GM18868 (cell line): ENCODE results near the gene AURKAIP1.
"Not testable (repeated sequence)": the region's sequence is repeated elsewhere in the genome, so short reads cannot be mapped to it uniquely, and the experiment has no call there.

Source experiments
- ATAC-seq: cut with Tn5 transposase; IDR thresholded peaks from one replicate; pipeline ENCODE4 v1.9.1; 2021; ENCODE audit warnings: mild to moderate bottlenecking, moderate library complexity; ENCODE audit not compliant: unreplicated experiment

The AURKAIP1 gene

DNA sequence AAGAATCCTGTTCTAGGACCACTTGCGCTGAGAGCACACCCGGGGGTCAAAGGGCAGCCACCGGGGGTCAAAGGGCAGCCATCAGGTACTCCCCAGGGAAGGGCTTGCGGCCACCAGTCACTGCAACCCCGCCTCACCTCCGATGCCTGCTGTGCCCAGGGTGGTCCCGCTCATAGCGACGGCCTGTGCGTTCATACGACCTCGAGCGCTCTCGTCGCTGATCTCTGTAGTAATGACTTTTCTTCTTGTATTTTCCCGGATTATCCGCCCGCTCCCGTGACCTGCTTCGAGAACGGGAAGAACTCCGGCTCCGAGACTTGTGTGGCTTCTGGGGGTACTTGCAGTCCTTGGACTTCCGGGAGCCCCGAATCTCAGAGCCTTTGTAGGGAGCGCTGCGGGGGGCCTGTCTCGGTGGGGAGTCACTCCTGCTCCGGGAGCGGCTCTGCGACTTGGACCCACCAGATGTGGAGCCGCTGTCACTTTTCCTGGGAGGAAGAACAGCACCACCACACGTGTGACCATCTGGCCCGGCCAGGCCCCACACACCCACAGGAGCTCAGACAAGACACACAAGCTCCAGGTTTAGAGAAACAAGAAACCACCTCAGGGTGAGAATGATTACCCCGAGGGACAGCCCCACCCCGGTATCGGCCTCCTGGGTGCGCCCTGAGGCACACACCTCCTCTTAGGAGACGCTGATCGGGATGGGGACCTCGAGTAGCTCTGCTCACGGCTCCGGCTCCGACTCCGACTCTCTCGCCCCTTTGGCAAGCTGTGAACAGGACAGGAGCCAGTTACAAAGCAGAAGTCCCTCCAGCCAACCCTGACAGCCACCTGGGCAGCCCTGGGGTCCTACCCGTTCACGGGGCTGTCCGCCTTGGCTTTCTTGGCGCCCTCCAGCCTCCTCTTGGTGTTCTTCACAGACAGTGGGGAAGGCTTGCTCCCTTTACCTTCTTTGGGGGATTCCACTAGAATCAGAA lies 12.4 kb upstream of the AURKAIP1 start:
- no peak for ATAC-seq

DNA sequence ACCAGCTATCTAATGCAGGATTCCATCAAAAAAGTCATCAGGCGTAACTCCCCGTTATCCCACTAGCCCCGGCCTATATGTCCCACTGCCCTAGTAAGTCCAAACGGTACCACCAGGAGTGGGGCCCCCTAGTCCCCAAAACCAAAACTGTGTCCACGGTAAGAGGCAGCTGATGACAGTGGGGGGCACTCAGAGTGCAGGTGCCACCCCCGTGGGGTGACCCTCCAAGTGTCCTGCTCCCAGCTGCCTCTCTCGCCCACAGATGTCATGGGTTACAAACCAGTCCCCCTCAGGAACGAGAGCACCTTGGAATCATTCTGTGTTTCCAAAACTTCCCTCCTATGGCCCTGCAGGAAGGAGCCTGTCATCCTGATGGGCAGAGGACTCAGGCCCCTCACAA lies 10.9 kb upstream of the AURKAIP1 start:
- ATAC-seq = no peak

DNA sequence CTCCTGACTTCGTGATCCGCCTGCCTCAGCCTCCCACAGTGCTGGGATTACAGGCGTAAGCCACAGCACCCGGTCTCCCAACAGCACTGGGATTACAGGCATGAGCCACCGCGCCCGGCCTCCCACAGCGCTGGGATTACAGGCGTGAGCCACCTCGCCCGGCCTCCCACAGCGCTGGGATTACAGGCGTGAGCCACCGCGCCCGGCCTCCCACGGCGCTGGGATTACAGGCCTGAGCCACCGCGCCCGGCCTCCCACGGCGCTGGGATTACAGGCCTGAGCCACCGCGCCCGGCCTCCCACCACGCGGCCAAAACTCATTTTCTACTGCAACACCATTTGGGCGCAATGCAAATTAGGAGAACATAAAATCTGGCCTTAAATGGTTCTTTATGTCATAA lies 10.3 kb upstream of the AURKAIP1 start:
- ATAC-seq = not testable (repeated sequence)

DNA sequence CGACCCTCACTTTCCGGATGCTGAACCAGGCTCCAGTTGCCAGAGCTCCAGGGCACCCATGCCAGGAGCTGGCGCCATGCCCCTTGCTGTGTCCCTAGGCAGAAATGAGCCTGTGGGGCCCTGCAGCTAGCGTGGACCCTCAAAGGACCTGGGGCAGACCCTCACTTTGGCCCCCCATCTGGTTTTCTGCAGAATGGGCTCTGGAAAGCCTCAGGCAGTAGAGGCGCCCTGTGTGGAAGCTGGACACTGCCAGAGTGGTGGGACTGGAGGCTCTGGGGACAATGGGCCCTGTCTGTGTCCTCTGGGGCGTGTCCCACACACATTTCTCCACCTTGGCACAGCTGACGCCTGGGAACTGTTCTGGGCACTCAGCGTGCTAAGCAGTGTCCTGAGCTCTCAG lies 6.3 kb upstream of the AURKAIP1 start:
- ATAC-seq = no peak

DNA sequence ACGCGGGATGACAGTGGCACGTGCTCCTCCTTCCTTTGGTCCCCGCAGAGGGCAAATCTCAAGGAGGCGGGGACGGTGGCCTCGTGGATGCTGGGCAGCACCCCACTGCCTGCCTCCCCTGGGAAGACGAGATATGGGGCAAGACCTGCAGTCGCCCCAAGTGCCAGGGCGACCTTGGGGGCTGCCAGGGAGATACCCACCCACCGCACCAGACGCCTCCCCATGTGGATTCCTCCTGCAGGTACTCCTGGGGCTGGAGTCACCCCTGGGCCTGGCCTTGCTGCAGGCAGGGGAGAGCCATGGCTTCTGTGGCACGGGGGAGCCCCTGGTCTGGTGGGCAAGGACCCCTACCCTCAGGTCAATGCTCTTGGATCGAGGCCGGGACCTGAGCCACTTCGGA lies 5.9 kb upstream of the AURKAIP1 start:
- ATAC-seq = no peak

DNA sequence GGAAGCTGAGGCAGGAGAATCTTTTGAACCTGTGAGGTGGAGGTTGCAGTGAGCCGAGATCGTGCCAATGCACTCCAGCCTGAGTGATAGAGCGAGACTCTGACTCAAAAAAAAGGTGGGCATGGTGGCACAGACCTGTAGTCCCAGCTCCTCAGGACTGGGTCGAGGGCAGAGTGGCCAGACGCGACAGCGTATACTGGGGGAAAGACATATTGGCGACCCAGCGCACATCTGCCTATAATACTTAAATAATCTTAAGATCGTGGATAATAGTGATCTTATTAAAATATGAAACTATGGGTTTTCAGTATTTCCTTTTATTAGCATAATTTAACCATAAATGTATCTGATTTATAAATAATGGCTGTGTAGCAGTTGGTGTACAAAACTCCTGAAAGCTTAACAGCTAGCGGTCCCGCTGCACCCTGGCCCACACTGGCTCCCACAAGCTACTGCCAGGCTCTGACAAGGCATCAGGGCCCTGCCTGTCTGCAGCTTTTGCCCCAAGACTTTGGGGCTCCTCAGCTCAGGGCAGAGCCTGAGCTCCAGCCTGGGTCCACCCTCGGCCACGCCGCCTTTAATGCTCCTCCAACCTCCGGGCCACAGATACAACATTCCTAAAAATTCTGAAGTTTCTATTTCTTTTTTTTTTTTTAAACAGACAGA lies 2.7 kb upstream of the AURKAIP1 start:
- no peak for ATAC-seq

DNA sequence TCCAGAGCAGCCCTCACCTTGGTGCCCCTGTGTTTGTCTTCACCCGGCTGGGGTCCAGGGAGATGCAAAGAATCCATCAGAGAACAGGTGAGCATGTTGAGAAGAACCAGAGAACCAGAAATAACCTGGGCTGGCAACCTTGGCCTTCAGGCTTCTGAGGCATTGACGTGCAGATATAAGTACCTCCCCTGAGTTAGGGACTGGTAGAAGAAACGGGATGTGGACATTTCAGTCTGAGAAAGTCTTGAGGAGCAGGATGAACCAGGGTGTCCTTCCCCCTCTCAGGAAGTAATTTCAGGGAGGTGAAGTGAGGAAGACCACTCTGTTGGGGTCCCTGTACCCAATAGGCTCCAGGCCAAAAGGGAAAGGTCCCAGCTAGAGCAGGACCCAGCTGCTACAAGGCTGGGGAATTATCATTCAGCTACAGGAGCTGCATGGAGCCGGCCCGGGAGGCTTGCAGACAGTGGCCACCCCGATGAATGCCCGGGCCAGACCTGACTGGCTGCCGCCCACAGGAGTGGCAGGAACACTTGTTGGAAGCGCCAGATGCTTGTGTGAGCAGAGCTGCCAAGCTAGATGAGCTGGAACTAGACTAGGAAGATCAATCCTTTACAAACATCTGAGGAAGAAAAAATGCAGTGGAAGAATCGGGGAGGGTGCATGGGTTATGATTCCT lies 1.7 kb upstream of the AURKAIP1 start:
- no peak for ATAC-seq

DNA sequence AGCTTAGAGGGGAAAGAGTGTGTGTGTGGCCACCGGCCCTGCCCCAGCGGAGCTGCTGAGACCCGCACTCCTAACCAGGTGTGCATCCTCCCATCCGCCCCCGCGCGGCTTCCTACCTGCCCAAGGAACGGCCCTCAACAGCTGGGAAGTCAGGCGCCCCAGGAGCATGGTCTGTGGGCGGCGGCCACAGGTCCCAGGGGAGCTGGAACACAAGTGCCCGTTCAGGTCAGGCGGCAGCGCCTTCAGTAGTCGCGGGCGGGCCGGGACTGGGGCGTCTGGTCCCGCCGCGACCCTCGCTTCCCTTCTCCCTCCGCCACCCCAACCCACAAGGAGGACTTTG lies 448 bp downstream of the AURKAIP1 start:
- peak; percentile 4 for ATAC-seq

DNA sequence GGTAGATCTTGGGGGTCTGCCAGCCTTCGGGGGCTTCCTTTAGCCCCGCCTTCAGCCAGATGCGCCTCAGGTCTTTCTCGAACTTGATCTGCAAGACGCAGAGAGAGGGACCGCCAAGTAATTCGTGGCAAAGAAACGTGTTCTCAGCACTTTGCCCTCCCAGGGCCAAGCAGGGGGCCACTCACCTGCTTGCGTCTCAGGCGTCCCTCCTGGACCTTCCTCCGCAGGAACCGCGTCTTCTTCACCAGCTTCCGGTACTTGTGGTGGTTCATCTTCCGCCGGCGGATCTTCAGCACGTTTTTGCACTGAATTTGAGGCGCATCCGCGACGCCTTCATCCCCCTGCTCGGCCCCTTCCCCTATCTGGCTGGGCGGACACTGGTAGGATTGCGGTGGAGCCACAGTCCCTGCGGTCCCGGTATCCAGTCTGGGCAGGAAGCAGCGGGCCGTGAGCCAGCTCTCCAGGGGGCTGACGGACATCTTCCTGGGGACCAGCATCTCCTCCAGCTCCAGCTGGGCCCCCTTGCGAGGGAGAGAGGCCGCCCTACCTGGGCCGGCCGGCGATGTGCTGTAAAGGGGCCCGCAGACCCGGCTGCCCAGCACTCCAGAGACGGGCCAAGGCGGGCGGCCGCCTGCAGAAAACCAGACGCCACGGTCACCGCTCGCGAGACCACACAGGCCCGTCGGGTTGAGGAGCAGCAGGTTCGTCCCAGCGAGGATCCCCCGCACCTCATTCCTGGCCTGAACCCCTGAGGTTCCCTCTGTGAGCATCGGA lies 1.0 kb downstream of the AURKAIP1 start:
- ATAC-seq = no peak

DNA sequence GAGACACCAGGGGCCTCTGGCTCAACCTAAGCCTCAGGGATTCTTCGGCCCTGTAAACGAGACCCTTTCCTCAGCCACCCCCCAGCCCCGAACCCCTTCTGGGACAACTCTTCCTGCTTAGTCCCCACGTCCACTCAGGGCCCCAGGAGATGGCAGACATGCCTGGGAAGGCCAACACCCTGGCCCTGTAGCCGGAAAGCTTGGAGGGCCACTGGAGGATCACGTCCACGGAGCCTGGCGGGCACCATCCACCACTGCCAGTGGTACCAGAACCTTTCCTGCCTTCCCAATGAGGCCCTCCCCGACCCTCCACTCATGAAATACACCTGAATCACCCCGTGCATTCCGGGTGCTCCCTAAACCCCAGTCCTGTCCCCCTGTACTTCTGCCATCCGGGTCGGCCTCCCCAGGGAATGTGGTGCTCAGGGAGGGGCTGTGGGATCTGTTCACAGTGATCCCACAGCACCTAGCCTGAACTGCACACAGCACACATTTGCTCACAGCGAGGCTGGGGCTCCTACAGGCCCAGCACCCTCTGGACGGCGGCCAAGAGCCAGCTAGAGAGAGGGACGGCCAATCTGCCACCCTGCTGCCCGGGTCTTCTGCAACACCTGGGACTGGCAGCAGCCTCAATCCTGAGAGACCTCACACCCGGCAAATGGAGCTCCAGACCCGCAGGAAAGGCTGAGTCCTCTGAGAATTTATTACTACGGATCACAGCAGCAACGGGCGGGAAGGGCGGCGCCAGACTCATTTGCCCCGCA lies 1.8 kb downstream of the AURKAIP1 start:
- ATAC-seq = no peak

DNA sequence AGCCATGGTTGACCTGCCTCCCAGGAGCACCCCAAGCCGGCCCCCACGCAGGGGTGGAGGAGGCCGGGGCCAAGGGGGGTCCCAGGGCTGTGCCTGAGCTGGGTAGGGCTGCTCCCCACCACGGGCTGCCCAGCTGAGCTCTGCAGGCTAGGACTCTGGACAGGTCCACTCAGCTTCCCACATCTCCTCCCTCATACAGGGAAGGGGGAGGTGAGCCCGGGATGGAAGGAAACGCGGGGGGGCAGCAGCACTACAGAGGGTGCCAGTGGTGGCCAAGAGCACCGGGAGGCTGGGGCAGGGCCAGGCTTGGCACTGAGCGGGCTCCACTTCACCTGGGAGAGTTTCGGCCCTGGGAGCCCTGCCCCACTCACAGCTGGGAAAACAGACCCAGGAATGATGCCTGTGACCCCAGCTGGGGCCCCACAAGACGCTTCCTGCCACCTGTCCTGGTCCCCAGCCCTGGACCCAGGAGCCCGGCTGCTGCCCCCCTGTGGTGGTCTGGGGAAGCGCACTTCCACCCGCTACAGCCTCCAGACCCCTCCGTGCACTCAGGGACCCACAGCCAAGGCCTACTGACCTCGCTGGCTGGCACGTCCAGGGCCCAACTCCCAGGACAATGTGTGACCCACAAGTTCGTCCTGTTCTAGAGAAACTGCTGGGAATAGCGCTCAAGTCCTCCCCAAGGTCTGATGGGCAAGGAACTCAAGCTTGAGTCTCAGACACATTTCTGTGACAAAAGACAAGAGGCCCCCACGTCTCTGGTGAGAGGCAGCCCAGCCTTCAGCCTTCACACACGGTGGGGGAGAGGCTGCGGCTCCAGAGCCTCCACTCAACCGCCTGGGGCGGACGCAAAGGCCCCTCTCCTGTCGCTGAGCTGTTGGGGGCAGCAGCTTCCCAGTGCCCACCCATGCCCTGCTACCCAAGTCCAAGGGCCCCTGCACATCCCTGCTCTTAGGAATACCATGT lies 3.0 kb downstream of the AURKAIP1 start:
- ATAC-seq = no peak

DNA sequence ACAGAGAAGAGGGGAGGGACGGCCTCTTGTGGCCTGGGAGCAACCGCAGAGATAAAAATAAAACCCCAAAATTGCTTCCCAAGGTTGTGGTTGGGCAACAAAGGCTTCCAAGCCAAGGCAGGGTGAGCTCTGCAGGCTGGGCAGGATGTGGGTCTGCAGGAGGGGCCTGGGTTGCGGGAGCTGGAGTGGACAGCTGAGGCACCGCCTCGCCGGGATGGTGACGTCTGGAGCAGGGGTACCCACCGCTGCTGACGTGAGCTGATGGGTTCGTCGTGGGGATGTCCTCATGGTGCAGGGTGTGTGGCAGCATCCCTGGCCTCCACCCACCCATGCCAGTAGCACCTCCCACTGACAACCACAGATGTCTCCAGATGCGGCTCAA lies 3.7 kb downstream of the AURKAIP1 start:
- ATAC-seq = no peak

DNA sequence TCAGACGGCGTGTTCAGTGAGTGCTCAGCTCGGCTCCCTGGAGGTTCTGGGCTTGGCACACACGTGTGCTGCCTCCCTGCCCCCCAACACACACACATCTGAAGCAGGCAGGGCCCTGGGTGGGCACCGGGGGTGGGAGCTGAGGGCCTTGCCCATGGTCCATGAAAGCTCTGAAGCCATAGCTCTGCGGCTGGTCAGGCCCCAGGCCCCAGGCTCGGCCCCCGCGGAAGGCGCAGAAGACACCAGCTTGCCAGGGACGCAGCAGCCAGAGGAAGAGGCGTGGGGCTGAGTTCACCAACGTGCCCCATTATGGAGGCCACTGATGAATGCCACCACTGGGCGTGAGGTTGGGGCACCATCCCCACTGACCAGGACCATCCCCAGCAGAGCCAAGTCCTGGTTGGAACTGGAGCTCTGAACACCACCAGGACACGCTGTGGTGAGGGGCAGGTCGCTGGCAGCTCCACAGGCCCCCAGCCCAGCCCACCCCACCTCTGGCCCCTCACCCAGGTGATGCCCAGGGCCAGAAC lies 4.2 kb downstream of the AURKAIP1 start:
- ATAC-seq = no peak

DNA sequence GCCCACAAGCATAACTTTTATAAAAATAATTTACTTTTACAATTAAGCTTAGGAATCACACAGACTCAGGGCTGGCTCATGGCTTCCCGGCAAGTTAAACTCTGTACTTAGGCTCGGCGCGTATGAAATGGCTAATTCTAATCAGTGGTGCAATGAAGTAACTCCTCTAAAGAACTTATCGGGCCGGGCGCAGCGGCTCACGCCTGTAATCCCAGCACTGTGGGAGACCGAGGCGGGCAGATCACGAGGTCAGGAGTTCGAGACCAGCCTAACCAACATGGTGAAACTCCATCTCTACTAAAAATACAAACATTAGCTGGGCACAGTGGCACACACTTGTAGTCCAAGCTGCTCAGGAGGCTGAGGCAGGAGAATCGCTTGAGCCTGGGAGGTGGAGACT lies 4.9 kb downstream of the AURKAIP1 start:
- not testable (repeated sequence) for ATAC-seq

DNA sequence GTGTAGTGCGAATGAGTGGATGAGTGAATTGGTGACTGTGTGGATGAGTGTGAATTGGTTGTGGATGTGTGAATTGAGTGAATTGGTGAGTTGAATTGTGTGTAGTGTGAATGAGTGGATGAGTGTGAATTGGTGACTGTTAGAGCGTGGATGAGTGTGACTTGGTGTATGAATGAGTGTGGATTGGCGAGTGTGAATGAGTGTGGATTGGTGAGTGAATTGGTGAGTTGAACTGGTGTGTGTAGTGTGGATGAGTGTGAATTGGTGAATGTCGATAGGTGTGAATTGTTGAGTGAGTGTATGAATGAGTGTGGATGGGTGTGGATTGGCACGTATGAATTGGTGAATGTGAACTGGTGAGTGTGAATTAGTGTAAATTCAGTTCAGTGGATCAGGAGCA lies 7.7 kb downstream of the AURKAIP1 start:
- ATAC-seq = no peak

DNA sequence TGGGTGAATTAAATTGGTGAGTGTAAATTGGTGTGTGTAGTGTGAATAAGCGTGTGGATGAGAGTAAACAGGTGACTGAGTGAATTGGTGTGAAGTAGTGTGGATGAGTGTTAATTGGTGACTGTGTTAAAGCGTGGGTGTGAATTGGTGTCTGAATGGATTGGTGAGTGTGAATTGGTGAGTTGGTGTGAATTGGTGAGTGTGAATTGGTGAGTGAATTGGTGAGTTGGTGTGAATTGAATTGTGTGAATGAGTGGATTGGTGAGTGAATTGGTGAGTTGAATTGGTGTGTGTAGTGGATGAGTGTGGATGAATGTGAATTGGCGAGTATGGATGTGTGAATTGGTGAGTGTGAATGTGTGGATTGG lies 8.3 kb downstream of the AURKAIP1 start:
- no peak for ATAC-seq

DNA sequence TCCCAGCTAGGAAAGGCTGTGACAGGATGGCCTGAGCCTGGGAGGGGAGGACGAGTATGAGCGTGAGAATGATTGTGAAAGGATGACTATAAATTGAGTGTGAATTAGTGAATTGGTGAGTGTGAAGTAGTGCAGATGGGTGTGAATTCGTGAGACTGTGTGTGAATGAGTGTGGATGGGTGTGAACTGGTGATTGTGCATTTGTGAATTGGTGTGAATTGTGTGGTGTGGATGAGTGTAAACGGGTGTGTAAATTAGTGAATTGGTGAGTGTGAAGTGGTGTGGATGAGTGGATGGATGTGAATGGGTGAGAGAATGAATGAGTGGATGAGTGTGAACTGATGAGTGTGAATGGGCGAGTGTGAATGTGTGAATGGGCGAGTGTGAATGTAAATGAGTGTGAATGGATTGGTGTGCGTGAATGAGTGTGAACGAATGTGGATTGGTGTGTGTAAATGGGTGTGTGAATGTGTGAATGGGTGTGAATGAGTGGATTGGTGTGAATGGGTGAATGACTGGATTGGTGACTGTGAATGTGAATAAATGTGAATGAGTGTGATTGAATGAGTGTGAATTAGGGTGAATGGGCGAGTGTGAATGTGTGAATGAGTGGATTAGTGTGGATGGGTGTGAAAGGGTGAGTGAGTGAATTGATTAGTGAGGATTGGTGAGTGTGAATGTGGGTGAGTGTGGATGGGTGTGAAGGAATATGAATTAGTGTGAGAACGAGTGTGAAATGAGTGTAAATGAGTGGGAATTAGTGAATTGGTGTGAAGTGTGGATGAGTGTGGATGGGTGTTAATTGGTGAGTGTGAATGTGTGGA lies 8.9 kb downstream of the AURKAIP1 start:
- no peak for ATAC-seq

DNA sequence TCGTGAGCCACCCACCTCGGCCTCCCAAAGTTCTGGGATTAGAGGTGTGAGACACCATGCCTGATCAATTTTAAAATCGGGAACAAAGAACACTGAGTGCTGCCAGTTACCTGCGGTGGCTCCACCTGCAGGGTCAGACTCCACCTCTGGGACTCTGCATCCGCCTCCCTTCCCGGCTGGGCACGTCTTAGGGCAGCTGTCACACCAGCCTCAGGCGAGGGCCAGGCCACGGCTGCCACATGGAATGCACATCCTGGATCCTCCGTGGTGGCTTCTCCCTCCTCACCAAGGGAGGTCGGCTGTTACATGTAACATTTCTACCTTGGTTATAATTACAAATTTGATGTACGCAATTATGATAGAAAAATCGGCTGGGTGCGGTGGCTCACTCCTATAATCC lies 10.7 kb downstream of the AURKAIP1 start:
- no peak for ATAC-seq
